Activated B cell treated with CpG ODN at 0.5 μM for 24 hours (primary cell): ENCODE measurements around the gene RFX8. TPM values are rescaled to one million over a fixed set of nuclear protein-coding genes. Genes with fewer than 3 reads are reported as not detected.

ENCODE experiments used
- ATAC-seq: fragments of 200-7000 bp; cut with Tn5 transposase; one replicate; pipeline ENCODE4 v1.10.0; 2021; ENCODE audit warnings: low read depth, mild to moderate bottlenecking, moderate library complexity
- CTCF ChIA-PET: fragments of 350-600 bp; sonication (Branson Sonifier 250); formaldehyde crosslinking; loops from one replicate; lab custom pipeline; 2021; ENCODE audit warnings: antibody characterized with exemption; lab: Charles Lee
- POLR2A ChIA-PET: fragments of 350-600 bp; sonication (Branson Sonifier 250); formaldehyde crosslinking; loops from one replicate; lab custom pipeline; 2021; ENCODE audit warnings: antibody characterized with exemption; lab: Charles Lee
- DNase-seq: peaks from one replicate; pipeline ENCODE4 v3.0.0; 2022
- H3K27ac Mint-ChIP-seq: one replicate; pipeline ENCODE4 v1.8.0; 2020; ENCODE audit warnings: mixed read lengths
- H3K27me3 Mint-ChIP-seq: one replicate; pipeline ENCODE4 v1.8.0; 2021; ENCODE audit warnings: mixed read lengths
- H3K36me3 Mint-ChIP-seq: one replicate; pipeline ENCODE4 v1.8.0; 2021; ENCODE audit warnings: low read depth, mixed read lengths
- H3K4me1 Mint-ChIP-seq: one replicate; pipeline ENCODE4 v1.8.0; 2021; ENCODE audit warnings: mixed read lengths
- H3K4me3 Mint-ChIP-seq: one replicate; pipeline ENCODE4 v1.8.0; 2020; ENCODE audit warnings: mild to moderate bottlenecking, mixed read lengths
- H3K9me3 Mint-ChIP-seq: one replicate; pipeline ENCODE4 v1.8.0; 2020; ENCODE audit warnings: mixed read lengths
- CTCF ChIP-seq: fragments of 200-600 bp; IDR thresholded peaks from one replicate; pipeline ENCODE4 v1.8.0; 2022; ENCODE audit warnings: antibody characterized with exemption, mild to moderate bottlenecking
- intact Hi-C: fragments of 100-400 bp; cut with micrococcal nuclease; formaldehyde crosslinking; loops from one replicate; pipeline ENCODE4 v1.15.1; 2024
- total RNA-seq: library from RNA; stranded (reverse); gene quantifications from 2 replicates; pipeline ENCODE4 v1.2.3, GENCODE V29; 2022

The RFX8 gene
- total RNA-seq, 1 donor from 2014 or later: not detected

GRCh38 chr2:101364878-101365277 is 110.0 kb downstream of the RFX8 start:
- H3K9me3 Mint-ChIP-seq: no peaks in the 10 kb centered on the region
- no peak for TF ChIP-seq CTCF
- peaks cover 27% of the 10 kb centered on the region for H3K4me1 Mint-ChIP-seq
- H3K27me3 Mint-ChIP-seq: no peaks in the 10 kb centered on the region
- no peak overlapping the region for H3K27ac Mint-ChIP-seq
- DNase-seq (no peak), ATAC-seq (no peak)
- intact Hi-C loops: no loop called here
- ChIA-PET POLR2A (no interaction called here), CTCF (interaction anchor here (1.5 kb wide), 1 partner anchor 23 kb away, joined by 4 read pairs; no protein-coding TSS in a partner anchor)
- no peak overlapping the region for H3K4me3 Mint-ChIP-seq
- no peaks in the 10 kb centered on the region for H3K36me3 Mint-ChIP-seq

GRCh38 chr2:101362777-101363176 is 112.1 kb downstream of the RFX8 start:
- H3K9me3 Mint-ChIP-seq: no peaks in the 10 kb centered on the region
- ChIA-PET CTCF (interaction anchor here (0.6 to 1.2 kb wide), 4 partner anchors 13 to 57 kb away, joined by 3 to 5 read pairs (median 3); no protein-coding TSS in a partner anchor), POLR2A (interaction anchor here (1.5 kb wide), 1 partner anchor 26 kb away, joined by 3 read pairs; no protein-coding TSS in a partner anchor)
- peaks cover 29% of the 10 kb centered on the region for H3K4me1 Mint-ChIP-seq
- no peaks in the 10 kb centered on the region for H3K27me3 Mint-ChIP-seq
- no peak overlapping the region for H3K4me3 Mint-ChIP-seq
- intact Hi-C loops: no loop called here
- no peak for TF ChIP-seq CTCF
- H3K36me3 Mint-ChIP-seq: no peaks in the 10 kb centered on the region
- H3K27ac Mint-ChIP-seq: no peak overlapping the region
- DNase-seq: no peak
- ATAC-seq: no peak

- no peak overlapping the region for H3K4me3 Mint-ChIP-seq
Measured at GRCh38 chr2:101362316-101362715, 112.6 kb downstream of the RFX8 start.

GRCh38 chr2:101361522-101361921 is 113.4 kb downstream of the RFX8 start:
- Mint-ChIP-seq H3K4me3 (peak overlapping the region; percentile 56), H3K27me3 (no peaks in the 10 kb centered on the region), H3K27ac (peak overlapping the region; percentile 79), H3K4me1 (peaks cover 29% of the 10 kb centered on the region), H3K36me3 (no peaks in the 10 kb centered on the region), H3K9me3 (no peaks in the 10 kb centered on the region)
- POLR2A ChIA-PET: interaction anchor here (0.6 to 1.5 kb wide), 6 partner anchors 19 to 393 kb away, joined by 3 to 4 read pairs (median 3); partner anchors contain the start of gene RNF149
- CTCF ChIA-PET: interaction anchor here (1.0 to 1.3 kb wide), 3 partner anchors 11 to 58 kb away, joined by 3 to 5 read pairs (median 3); no protein-coding TSS in a partner anchor
- TF ChIP-seq CTCF: no peak
- intact Hi-C loops: no loop called here
- ATAC-seq (peak; percentile 84), DNase-seq (no peak)

More at GRCh38 chr2:101362316-101362715, 112.6 kb downstream of the RFX8 start:
- TF ChIP-seq CTCF: no peak
- CTCF ChIA-PET: interaction anchor here (0.9 to 1.2 kb wide), 3 partner anchors 13 to 57 kb away, joined by 3 to 5 read pairs (median 3); no protein-coding TSS in a partner anchor
- Mint-ChIP-seq H3K27ac (no peak overlapping the region), H3K27me3 (no peaks in the 10 kb centered on the region), H3K4me1 (peaks cover 29% of the 10 kb centered on the region), H3K9me3 (no peaks in the 10 kb centered on the region), H3K36me3 (no peaks in the 10 kb centered on the region)
- POLR2A ChIA-PET: interaction anchor here (1.4 to 1.5 kb wide), 2 partner anchors 26 to 54 kb away, joined by 3 to 4 read pairs; partner anchors contain the start of gene RNF149
- no peak for ATAC-seq
- DNase-seq: no peak
- intact Hi-C loops: no loop called here

- Mint-ChIP-seq H3K27me3 (no peaks in the 10 kb centered on the region), H3K36me3 (no peaks in the 10 kb centered on the region), H3K4me3 (peak overlapping the region; percentile 56), H3K4me1 (peaks cover 29% of the 10 kb centered on the region), H3K27ac (peak overlapping the region; percentile 79), H3K9me3 (no peaks in the 10 kb centered on the region)
- ChIA-PET POLR2A (interaction anchor here (0.6 to 1.4 kb wide), 5 partner anchors 19 to 394 kb away, joined by 3 to 4 read pairs (median 3); partner anchors contain the start of gene RNF149), CTCF (interaction anchor here (1.2 to 1.3 kb wide), 2 partner anchors 11 to 19 kb away, joined by 3 to 5 read pairs; no protein-coding TSS in a partner anchor)
- DNase-seq (no peak), ATAC-seq (peak; percentile 45)
- no peak for TF ChIP-seq CTCF
- intact Hi-C loops: no loop called here
Measured at GRCh38 chr2:101361121-101361520, 113.8 kb downstream of the RFX8 start.
